Frontal cortex (tissue), 4 donors: ENCODE data around the gene STIMATE. TPM values are rescaled to one million over a fixed set of nuclear protein-coding genes. Genes with fewer than 3 reads are reported as not detected.

ENCODE experiments used
- DNase-seq, 2 donors: peaks; one replicate each; pipeline ENCODE4 v3.0.0; 2012; ENCODE audit warnings: low spot score in 2 of 2
- FAIRE-seq: peaks from 2 replicates; lab custom pipeline; 2012; peaks lifted over from hg19 to GRCh38; lab: Jason Lieb, UNC
- total RNA-seq: library from RNA; depleted of rRNA; stranded (reverse); fragments of >200 nt; gene quantifications from one replicate; pipeline ENCODE4 v1.2.3, GENCODE V29; 2014
- donor health status: control.
- donor health status: control.
- donor health status: control.

Gene STIMATE
- 12.6 TPM for total RNA-seq

DNA sequence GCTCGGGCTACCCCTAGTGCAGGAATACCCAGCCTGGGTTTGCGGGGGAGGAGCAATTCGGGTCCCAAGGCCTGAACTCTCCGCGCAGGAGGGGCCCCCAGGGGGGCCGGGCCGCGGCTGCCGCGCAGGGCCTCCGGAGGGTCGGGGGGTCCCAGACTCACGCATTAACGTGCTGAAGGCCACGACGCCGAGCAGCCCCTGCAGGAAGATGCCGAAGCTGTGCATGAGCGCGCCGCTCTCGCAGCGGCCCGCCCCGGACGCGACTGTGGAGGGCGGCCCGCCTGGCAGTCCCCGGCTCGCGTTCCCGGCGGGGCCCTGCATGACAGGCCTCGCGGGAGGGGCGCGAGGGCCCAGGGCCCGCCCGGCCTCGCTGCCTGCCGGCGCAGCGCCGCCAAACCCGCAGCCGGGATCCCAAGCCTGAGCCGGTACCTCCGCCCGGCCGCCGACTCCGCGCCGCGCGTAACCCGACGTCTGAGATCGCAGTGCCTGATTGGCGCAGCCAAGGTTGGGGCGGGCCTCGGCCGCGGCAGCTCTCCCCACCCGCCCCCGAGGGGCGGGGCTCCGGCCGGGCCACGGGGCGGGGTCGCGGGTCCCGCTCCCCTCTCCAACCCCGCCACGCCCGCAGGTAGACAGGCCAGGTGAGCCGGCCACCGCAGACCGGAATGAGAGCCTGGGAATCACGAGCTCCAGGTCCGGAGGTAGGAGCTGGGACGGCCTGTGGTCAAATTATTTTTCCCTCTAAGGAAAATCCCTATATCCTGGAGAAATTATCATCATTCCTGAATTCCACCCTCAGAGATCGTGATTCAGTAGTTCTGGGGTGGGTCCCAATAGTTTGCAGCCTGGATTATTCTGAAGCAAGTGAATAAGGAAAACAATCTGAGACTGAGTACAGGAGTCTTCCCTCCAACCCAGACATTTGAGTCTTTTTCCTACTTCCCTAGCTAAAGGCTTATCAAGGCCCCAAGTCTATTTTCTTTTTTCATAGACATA lies at the start of gene STIMATE:
TSS of gene STIMATE (minus strand) at position 419 of the 993 bp plus-strand sequence. CDS start at position 321, 98 bp downstream.
- FAIRE-seq (no peak), DNase-seq (peak; percentile 94 to 95)

- DNase-seq (no peak), FAIRE-seq (peak; percentile 83)
Observed at GRCh38 chr3:52939600-52939999, 42.3 kb upstream of the STIMATE start.

DNA sequence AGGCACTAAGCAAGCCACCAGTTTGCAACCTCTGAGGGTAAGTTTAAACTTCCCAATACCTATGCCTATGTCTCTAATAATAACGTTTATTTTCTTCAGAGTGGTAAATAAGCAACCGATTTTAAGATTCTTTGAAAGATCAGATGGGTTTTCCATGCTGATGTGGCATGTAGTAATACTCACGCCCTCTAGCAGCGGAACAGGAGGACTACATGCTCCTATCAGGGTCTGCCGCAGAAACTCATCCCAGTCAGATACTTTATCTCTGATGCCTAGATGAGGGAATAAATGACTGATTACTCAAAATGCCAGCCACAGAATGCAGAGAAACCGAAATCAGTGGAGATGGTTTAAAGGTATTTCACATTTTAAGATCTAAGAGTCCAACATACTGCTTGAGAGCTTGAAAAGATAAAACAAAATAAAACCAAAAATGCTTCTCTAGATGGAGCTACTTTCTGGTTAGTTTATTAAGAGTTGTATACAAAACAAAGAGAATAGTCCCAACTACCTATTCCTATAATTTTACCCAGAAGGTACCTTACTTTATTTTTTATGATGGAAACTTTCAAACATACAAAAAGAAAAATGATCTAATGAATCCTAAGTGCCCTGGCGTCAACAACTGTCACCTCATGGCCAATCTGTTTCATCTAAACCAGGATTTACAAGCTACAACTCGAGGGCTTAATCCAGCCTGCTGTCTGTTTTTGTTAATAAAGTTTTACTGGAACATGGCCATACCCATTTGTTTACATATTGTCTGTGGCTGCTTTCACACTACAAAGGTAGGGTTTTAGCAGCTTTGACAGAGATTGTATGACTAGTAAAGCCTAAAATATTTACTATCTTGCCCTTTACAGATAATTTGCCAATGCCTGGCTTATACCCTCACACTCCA lies 37.5 kb upstream of the STIMATE start:
- no peak for FAIRE-seq
- DNase-seq: peak; percentile 17 to 45

DNA sequence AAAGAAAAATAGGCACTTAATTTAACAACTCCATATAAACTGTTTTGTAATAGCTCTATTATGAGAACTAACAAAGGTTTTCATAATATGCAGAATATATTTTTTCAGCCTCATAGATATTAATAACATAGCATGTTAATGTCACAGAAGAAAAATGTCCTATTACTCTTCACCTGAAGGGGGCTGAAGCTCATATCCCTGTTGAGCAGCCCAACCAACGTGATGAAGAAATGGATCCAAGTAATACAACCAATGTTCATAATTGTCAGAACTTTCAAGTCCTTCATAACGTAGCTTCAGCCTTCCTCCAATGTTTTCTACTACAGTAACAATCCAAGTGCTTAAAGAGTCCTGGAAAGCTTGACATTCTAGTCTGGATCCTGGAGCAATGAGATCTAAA lies 34.5 kb upstream of the STIMATE start:
- FAIRE-seq: no peak

DNA sequence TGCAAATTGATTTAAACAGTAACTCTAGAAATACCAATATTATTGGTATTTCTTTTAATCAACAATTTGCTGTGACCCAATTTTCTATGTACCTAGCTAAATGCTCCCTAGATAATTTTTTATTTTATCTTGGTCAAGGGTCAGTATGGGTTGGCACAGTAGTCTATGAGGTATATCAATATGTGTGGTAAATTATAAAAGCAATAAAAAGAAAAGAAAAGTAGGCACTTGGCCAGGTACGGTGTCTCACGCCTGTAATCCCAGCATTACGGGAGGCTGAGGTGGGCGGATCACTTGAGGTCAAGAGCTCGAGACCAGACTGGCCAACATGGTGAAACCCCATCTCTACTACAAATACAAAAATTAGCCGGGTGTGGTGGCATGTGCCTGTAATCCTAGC lies 34.0 kb upstream of the STIMATE start:
- DNase-seq: no peak
- no peak for FAIRE-seq

More for the DNA sequence above, 34.5 kb upstream of the STIMATE start:
- DNase-seq: no peak

DNA sequence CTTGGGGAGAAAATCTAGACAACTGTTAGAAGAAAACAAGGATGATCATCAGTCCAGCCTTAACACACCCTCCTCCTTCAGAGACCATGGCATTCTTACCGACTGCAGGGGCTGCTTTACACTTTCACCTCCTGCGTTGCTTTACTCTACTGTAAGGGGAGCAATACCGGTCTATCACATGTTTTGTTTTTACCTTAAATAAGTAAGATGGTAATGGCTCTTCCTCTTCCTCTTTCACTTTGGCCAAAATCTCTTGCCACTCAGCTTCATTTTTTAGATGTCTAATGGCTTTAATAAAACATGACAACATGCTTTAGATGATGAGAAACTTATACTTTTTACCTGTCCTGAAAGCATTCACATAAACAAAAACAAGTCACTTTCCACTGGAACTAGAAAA lies 33.4 kb upstream of the STIMATE start:
- DNase-seq (no peak), FAIRE-seq (no peak)

GRCh38 chr3:52926554-52926953 lies 29.2 kb upstream of the STIMATE start:
- no peak for DNase-seq
- no peak for FAIRE-seq

- FAIRE-seq (peak; percentile 13), DNase-seq (no peak)
Observed at GRCh38 chr3:52925405-52926313, 28.3 kb upstream of the STIMATE start.

- FAIRE-seq (no peak), DNase-seq (no peak)
Observed at GRCh38 chr3:52923963-52924362, 26.6 kb upstream of the STIMATE start.

GRCh38 chr3:52920841-52921240 lies 23.5 kb upstream of the STIMATE start:
- FAIRE-seq (no peak), DNase-seq (no peak)

DNA sequence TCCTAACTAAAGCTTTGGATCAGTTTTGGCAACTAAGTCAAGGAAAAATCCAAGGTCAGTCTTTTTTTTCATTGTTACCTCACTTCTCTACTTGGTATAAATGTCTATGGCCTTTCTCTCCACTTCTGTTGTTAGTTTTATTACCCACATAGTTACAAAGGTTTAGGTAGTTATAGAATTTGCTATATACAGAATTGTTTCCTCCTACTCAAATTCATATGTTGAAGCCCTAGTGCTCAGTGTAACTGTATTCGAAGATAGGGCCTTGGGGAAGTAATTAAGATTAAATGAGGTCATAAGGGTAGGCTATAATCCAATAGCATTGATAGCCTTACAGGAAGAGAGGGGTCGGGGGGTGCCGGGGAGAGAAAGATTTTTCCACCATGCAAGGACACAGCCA lies 19.7 kb upstream of the STIMATE start:
- FAIRE-seq: no peak
- DNase-seq: no peak

DNA sequence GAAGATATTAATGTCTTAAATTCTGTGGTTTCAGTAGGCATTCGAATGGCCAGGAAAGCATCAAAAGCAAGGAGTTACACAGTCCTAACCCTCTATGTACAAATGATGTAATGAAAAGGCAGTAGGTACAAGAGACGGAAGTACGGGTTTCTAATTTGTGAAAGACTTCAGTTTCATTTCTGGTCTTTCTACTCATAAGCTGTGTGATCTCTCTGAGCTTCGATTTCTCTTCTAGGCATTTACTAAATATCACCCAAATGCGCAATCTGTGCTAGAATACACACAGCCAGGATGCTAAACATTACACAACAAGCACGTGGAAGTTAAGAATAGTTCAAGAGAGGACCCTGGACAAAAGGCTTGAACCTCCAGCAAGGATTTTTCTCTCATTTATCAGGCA lies 17.9 kb upstream of the STIMATE start:
- no peak for FAIRE-seq

GRCh38 chr3:52912885-52913731 lies 15.8 kb upstream of the STIMATE start:
- FAIRE-seq: no peak
- no peak for DNase-seq

More for the DNA sequence above, 17.9 kb upstream of the STIMATE start:
- DNase-seq: no peak

DNA sequence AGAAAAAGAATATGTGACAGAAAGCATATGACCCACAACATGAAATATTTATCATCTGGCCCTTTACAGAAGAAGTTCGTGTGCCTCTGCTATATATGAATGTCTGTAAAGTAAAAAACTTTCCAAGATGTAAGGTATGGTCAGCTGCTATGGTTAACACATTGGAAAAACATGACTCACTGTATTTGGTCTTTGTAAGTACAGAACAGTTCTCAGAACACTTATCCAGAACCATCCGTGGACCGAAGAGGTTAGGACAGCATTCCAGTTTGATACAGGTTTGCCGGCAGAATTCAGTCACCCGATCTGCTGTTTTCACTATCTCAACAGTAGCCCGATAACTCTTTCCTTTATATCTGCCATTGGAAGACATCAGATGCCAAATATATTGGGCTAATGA lies 13.5 kb upstream of the STIMATE start:
- DNase-seq (no peak), FAIRE-seq (no peak)

DNA sequence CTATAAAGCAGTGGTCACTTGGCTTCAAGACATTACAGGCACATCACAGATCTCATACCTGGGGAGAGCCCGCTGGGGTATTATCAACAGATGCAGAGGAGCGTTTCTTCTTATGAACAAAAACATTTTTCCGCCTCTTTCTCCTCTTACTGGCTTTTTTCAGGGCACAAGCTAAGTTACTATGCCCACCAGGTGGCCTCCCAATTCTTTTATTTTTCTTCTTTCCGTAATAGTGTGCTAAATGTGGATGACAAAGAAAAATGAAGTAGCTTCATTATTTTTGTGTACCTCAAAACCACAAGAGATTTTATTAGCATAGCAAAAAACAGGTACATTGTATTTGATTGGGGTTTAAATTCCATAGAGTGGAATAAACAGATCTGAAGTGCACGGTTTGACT lies 10.1 kb upstream of the STIMATE start:
- DNase-seq: no peak
- FAIRE-seq: no peak

DNA sequence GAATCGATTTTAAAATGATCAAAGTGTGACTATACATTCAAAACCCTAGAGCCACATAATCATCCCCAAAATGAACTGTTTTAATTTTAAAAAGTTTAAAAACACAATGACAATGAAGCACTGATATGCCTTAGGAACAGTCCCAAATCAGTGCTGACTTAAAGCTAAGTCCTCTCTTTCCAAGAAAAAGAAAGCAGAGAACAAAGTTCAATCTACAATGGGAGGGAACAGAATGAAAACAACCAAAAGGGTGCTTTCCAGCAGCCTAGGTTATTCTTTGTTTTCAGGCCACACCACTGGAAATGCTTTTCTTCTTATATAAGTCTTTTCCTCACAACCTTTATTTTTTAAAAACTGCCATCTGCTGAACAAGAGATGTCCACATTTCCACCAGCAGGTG lies 7.2 kb upstream of the STIMATE start:
- no peak for DNase-seq
- FAIRE-seq: no peak

- DNase-seq: no peak
- FAIRE-seq: no peak
Observed at GRCh38 chr3:52904000-52904399, 6.7 kb upstream of the STIMATE start.

- no peak for DNase-seq
- no peak for FAIRE-seq
Observed at GRCh38 chr3:52896613-52897012, 735 bp downstream of the STIMATE start.

GRCh38 chr3:52896151-52896550 lies 1.2 kb downstream of the STIMATE start:
- DNase-seq (no peak), FAIRE-seq (no peak)
